Prostate gland (tissue), 2 donors: ENCODE results near the gene GAS1. TPM values are rescaled to one million over a fixed set of nuclear protein-coding genes. Genes with fewer than 3 reads are reported as not detected.

ENCODE experiments used
- DNase-seq: peaks from one replicate; pipeline ENCODE4 v3.0.0-alpha.2; 2019; ENCODE audit warnings: low spot score
- H3K27ac ChIP-seq, 2 donors: fragments of 200-600 bp; sonication (generic); 2 replicates each; pipeline ENCODE4 v1.5.1; 2017 to 2019
- H3K27me3 ChIP-seq: fragments of 200-600 bp; sonication (generic); replicated peaks from 2 replicates; pipeline ENCODE4 v1.5.1; 2019; ENCODE audit not compliant: insufficient read depth
- H3K36me3 ChIP-seq, 2 donors: fragments of 200-600 bp; sonication (generic); 1 replicate in 1 of 2; 2 replicates in 1 of 2; pipeline versions ENCODE4 v1.5.1 to v1.8.1; 2017 to 2019
- H3K4me1 ChIP-seq: fragments of 200-600 bp; sonication (generic); replicated peaks from 2 replicates; pipeline ENCODE4 v1.5.1; 2019
- H3K4me3 ChIP-seq, 2 donors: fragments of 200-600 bp; sonication (generic); 2 replicates each; pipeline ENCODE4 v1.5.1; 2017 to 2019
- H3K9me3 ChIP-seq: fragments of 200-600 bp; sonication (generic); 2 replicates; pipeline ENCODE4 v1.5.1; 2017
- CTCF ChIP-seq, 4 experiments: fragments of 200-600 bp in 2 of 4; fragments of 450-650 bp in 2 of 4; sonication (generic) in 2 of 4; IDR thresholded peaks; 1 replicate in 3 of 4; 2 replicates in 1 of 4; pipeline ENCODE4 v1.5.1; 2016 to 2019; ENCODE audit warnings: antibody characterized with exemption in 4 of 4, mild to moderate bottlenecking in 2 of 4, moderate library complexity in 2 of 4
- POLR2A ChIP-seq: fragments of 450-650 bp; IDR thresholded peaks from one replicate; pipeline ENCODE4 v1.6.1; 2016; ENCODE audit warnings: antibody characterized with exemption, mild to moderate bottlenecking
- POLR2AphosphoS5 ChIP-seq: sonication (generic); formaldehyde crosslinking; IDR thresholded peaks from one replicate; pipeline ENCODE4 v1.6.1; 2017; ENCODE audit warnings: antibody characterized with exemption
- WGBS: methylation state at CpG from one replicate; pipeline ENCODE4 v1.1.5; 2018; 5-methylcytosine and 5-hydroxymethylcytosine counted together
- intact Hi-C: fragments of 100-400 bp; cut with DNase I; formaldehyde crosslinking; loops from one replicate; pipeline ENCODE4 v1.14.2; 2022
- total RNA-seq, 2 donors: library from RNA; depleted of rRNA; stranded (reverse); fragments of >200 nt; gene quantifications; one replicate each; pipeline ENCODE4 v1.1.0, GENCODE V29; 2016

The GAS1 gene
- total RNA-seq, 2 donors from 2014 or later = 41.9 to 82.1 TPM

DNA sequence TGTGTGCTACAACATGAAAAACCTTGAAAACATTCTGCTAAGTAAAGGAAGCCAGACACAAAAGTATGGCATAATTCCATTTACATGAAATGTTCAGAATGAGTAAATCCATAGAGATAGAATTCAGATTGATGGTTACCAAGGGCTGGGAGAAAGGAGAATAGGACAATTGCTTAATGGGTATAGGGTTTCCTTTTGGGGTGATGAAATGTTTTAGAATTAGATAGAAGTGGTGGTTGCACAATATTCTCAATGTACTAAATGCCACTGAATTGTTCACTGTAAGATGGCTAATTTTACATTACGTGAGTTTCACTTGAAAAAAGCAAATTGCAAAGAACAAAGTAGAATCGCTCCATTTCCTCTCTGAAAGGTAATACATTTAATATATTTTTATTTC is 43.0 kb upstream of the GAS1 start:
- no peak overlapping the region for H3K4me3 ChIP-seq
- DNase-seq = no peak
- intact Hi-C loops = loop anchor here (10.0 kb wide), 1 partner anchor 55 kb away; no protein-coding TSS in a partner anchor
- no peaks in the 10 kb centered on the region for H3K4me1 ChIP-seq
- no peaks in the 10 kb centered on the region for H3K36me3 ChIP-seq
- no peaks in the 10 kb centered on the region for H3K9me3 ChIP-seq
- no peaks in the 10 kb centered on the region for H3K27me3 ChIP-seq
- H3K27ac ChIP-seq = no peak overlapping the region
- WGBS = 94% methylated on average over 2 of the region's 2 CpGs
- TF ChIP-seq POLR2A = no peak
- TF ChIP-seq CTCF (IDR thresholded peaks at IDR 0.05) = no peak
- no peak for TF ChIP-seq POLR2AphosphoS5

DNA sequence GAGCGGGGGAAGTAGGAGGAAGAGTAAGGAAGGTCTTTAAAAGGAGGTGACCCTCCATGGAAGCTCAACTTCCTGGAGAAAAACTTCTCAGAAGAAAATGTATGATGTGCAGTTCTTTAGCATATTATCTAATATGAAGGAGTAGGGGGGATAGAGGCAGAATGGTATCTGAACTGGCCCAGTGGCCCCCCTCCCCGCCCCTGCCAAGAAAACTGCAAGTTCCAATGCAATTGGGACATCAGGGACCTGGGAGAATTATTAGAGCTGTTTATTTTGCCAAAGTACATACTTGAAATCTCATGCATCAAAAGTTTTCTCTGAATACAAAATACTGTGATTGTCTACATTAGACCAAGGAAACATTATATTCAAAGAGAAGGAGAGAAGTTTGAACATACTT is 40.6 kb upstream of the GAS1 start:
- no peaks in the 10 kb centered on the region for H3K27me3 ChIP-seq
- peaks cover 4% of the 10 kb centered on the region for H3K4me1 ChIP-seq
- no peak for TF ChIP-seq POLR2AphosphoS5
- TF ChIP-seq POLR2A = no peak
- TF ChIP-seq CTCF (IDR thresholded peaks at IDR 0.05) = no peak
- intact Hi-C loops = no loop called here
- H3K4me3 ChIP-seq = no peak overlapping the region
- no peaks in the 10 kb centered on the region for H3K9me3 ChIP-seq
- H3K27ac ChIP-seq = no peak overlapping the region
- no peak for DNase-seq
- 85% methylated on average over 2 of the region's 2 CpGs for WGBS
- H3K36me3 ChIP-seq = no peaks in the 10 kb centered on the region

DNA sequence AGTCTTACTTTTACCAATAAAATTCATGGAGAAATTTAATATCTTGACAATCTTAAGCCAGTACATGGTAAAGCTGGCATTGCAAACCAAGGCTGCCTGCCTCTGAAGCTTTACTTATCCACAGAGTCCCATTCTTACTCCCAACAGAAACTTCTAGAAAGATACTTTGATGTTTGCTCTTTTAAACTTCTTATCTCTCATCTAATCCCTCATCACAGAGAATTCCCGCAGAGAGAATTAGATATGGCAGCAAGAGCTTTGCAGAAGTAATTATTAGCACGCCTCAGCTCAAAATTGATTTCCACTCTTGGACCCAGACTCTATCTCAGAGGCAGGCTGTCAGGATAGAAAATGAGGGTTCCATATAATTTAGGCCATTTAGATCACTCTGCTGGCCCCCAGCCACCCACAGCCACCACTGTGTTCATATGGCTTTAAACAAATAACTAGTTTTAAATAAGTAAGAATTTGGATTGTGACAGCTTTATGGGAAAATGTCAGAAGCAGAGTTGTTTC is 37.9 kb upstream of the GAS1 start:
- WGBS = 35% methylated on average over 2 of the region's 2 CpGs
- no peak overlapping the region for H3K4me3 ChIP-seq

DNA sequence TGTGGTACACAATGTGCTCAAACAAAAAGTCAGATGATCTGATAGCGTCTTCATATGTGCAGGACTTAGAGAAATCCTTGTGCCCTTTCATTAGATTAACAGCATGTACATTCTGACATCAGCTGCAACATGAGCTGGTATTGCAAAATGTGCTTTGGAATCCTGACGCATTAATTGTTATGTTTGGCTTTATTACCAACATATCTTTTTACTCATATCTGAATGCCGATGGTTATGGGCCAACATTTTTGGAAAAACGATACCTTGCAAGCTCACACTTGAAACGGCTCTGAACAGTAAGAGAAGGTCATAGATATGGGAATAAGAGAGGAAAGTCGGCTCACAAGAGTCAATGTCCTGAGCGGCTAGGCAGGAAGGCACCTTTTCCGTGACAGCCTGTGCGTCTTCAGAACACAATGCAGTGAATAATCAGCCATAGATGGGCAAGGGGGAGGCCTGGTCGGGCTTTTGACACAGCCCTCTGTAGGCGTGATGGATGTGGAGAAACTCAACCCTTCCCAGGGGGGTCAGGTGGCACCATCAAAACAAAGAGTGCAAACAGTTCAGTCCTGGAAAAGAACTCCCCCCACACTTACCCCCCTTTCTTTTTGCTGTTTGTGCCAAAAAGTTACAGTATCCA is 36.4 kb upstream of the GAS1 start:
- no peaks in the 10 kb centered on the region for H3K36me3 ChIP-seq
- H3K4me1 ChIP-seq = peaks cover 4% of the 10 kb centered on the region
- H3K27ac ChIP-seq = peak overlapping the region; percentile 64 to 80
- 16% methylated on average over 11 of the region's 11 CpGs for WGBS
- DNase-seq = peak; percentile 79
- TF ChIP-seq CTCF (IDR thresholded peaks at IDR 0.05) (no peak), POLR2AphosphoS5 (peak; percentile 95)
- H3K4me3 ChIP-seq = no peak overlapping the region
- H3K27me3 ChIP-seq = no peaks in the 10 kb centered on the region
- intact Hi-C loops = loop anchor here (5.0 kb wide), 1 partner anchor 49 kb away; no protein-coding TSS in a partner anchor
- H3K9me3 ChIP-seq = no peaks in the 10 kb centered on the region

More for the DNA sequence above, 37.9 kb upstream of the GAS1 start:
- H3K4me1 ChIP-seq = peaks cover 4% of the 10 kb centered on the region
- H3K36me3 ChIP-seq = no peaks in the 10 kb centered on the region
- no peak for TF ChIP-seq POLR2AphosphoS5
- TF ChIP-seq POLR2A = no peak
- no peak for TF ChIP-seq CTCF (IDR thresholded peaks at IDR 0.05)
- no peaks in the 10 kb centered on the region for H3K27me3 ChIP-seq
- peak overlapping the region; percentile 64 to 80 for H3K27ac ChIP-seq
- no peaks in the 10 kb centered on the region for H3K9me3 ChIP-seq
- intact Hi-C loops = no loop called here
- no peak for DNase-seq

DNA sequence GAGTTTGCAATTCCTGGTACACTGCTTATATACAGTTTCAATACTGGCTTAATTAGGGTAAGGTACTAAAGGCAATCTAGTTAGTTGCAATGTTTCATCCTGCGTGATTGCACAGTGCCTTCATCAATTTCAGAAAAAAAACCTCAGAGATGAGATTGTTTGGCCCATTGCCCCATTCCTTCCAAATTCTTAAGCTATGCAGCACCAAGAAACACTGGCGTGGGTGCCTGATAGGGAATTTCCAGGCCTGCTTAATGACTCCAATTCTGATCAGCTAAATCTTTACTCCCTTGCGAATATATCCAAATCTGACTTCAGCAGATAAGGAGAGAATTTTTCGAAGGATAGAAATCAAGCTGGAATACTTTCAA is 35.9 kb upstream of the GAS1 start:
- 13% methylated on average over 4 of the region's 4 CpGs for WGBS
- no peak for DNase-seq
- peak overlapping the region; percentile 64 to 80 for H3K27ac ChIP-seq

More for the DNA sequence above, 35.9 kb upstream of the GAS1 start:
- H3K36me3 ChIP-seq = no peaks in the 10 kb centered on the region
- TF ChIP-seq POLR2A = no peak
- no peak for TF ChIP-seq CTCF (IDR thresholded peaks at IDR 0.05)
- TF ChIP-seq POLR2AphosphoS5 = no peak
- no peak overlapping the region for H3K4me3 ChIP-seq
- H3K27me3 ChIP-seq = no peaks in the 10 kb centered on the region
- no peaks in the 10 kb centered on the region for H3K9me3 ChIP-seq
- peaks cover 4% of the 10 kb centered on the region for H3K4me1 ChIP-seq
- intact Hi-C loops = loop anchor here (5.0 kb wide), 1 partner anchor 49 kb away; no protein-coding TSS in a partner anchor
